Naive thymus-derived CD4-positive, alpha-beta T cell (primary cell): ENCODE measurements around the gene CPSF6. TPM values are rescaled to one million over a fixed set of nuclear protein-coding genes. Genes with fewer than 3 reads are reported as not detected.
"Not testable (repeated sequence)": the region's sequence is repeated elsewhere in the genome, so short reads cannot be mapped to it uniquely, and the experiment has no call there.

Experiments
- ATAC-seq: fragments of 150-1000 bp; cut with Tn5 transposase; 2 replicates; pipeline ENCODE4 v1.10.0; 2021; ENCODE audit warnings: mild to moderate bottlenecking, moderate library complexity
- CTCF ChIA-PET: fragments of 350-600 bp; sonication (Branson Sonifier 250); formaldehyde crosslinking; loops from one replicate; lab custom pipeline; 2021; ENCODE audit warnings: antibody characterized with exemption; lab: Charles Lee
- POLR2A ChIA-PET: fragments of 350-600 bp; sonication (Branson Sonifier 250); formaldehyde crosslinking; loops from one replicate; lab custom pipeline; 2021; ENCODE audit warnings: antibody characterized with exemption, inconsistent platforms; lab: Charles Lee
- DNase-seq, 9 donors: peaks; one replicate each; pipeline versions ENCODE4 v3.0.0 to v3.0.0-alpha.2; 2020 to 2022; ENCODE audit warnings: mixed read lengths in 1 of 9
- H3K27ac ChIP-seq: one replicate; pipeline ENCODE4 v1.7.0; 2013; ENCODE audit warnings: mild to moderate bottlenecking, low read depth, low read length, moderate library complexity
- H3K27me3 ChIP-seq, 2 donors: one replicate each; pipeline ENCODE4 v1.7.0; 2013; ENCODE audit warnings: low read length in 2 of 2, mild to moderate bottlenecking in 2 of 2, moderate library complexity in 2 of 2; ENCODE audit not compliant: control insufficient read depth in 2 of 2, insufficient read depth in 2 of 2
- H3K36me3 ChIP-seq, 3 experiments: 1 replicate in 2 of 3; 2 replicates in 1 of 3; pipeline ENCODE4 v1.7.0; 2013; ENCODE audit warnings: low read length in 3 of 3, mild to moderate bottlenecking in 3 of 3, moderate library complexity in 1 of 3; ENCODE audit not compliant: insufficient read depth in 3 of 3, control insufficient read depth in 2 of 3
- H3K4me1 ChIP-seq, 2 donors: one replicate each; pipeline ENCODE4 v1.7.0; 2013; ENCODE audit warnings: low read length in 2 of 2, mild to moderate bottlenecking in 2 of 2, moderate library complexity in 1 of 2; ENCODE audit not compliant: control insufficient read depth in 2 of 2, insufficient read depth in 2 of 2
- H3K4me3 ChIP-seq: 2 replicates; pipeline ENCODE4 v1.7.0; 2013; ENCODE audit warnings: mild to moderate bottlenecking, low read length
- H3K9me3 ChIP-seq, 3 experiments: 1 replicate in 2 of 3; 2 replicates in 1 of 3; pipeline ENCODE4 v1.7.0; 2013; ENCODE audit warnings: low read length in 3 of 3; ENCODE audit not compliant: control insufficient read depth in 2 of 3
- H3K27ac Mint-ChIP-seq, 9 donors: one replicate each; pipeline ENCODE4 v1.8.0; 2020 to 2022; ENCODE audit warnings: mixed read lengths in 9 of 9, mild to moderate bottlenecking in 8 of 9, moderate library complexity in 5 of 9, inconsistent platforms in 2 of 9
- H3K27me3 Mint-ChIP-seq, 5 donors: one replicate each; pipeline ENCODE4 v1.8.0; 2021 to 2022; ENCODE audit warnings: mixed read lengths in 5 of 5, mild to moderate bottlenecking in 1 of 5
- H3K36me3 Mint-ChIP-seq, 5 donors: one replicate each; pipeline ENCODE4 v1.8.0; 2020 to 2022; ENCODE audit warnings: mixed read lengths in 5 of 5, mild to moderate bottlenecking in 3 of 5, inconsistent platforms in 1 of 5
- H3K4me1 Mint-ChIP-seq, 7 donors: one replicate each; pipeline ENCODE4 v1.8.0; 2020 to 2022; ENCODE audit warnings: mixed read lengths in 7 of 7, mild to moderate bottlenecking in 3 of 7, inconsistent platforms in 1 of 7
- H3K4me3 Mint-ChIP-seq, 10 donors: one replicate each; pipeline ENCODE4 v1.8.0; 2020 to 2022; ENCODE audit warnings: mild to moderate bottlenecking in 10 of 10, mixed read lengths in 10 of 10, moderate library complexity in 6 of 10, inconsistent platforms in 2 of 10
- H3K9me3 Mint-ChIP-seq, 11 donors: one replicate each; pipeline ENCODE4 v1.8.0; 2020 to 2022; ENCODE audit warnings: mixed read lengths in 11 of 11, mild to moderate bottlenecking in 4 of 11, inconsistent platforms in 1 of 11, moderate library complexity in 1 of 11
- intact Hi-C, 2 donors: fragments of 100-400 bp; cut with micrococcal nuclease; formaldehyde crosslinking; loops; one replicate each; pipeline ENCODE4 v1.15.1; 2023
- polyA plus RNA-seq, 2 donors: library from polyadenylated mRNA; unstranded; fragments of 300-500 nt; fragmentation: Illumina TruSeq; gene quantifications; one replicate each; pipeline ENCODE4 v1.2.3, GENCODE V29; 2021
- total RNA-seq, 6 experiments: library from RNA in 5 of 6; stranded (reverse) in 5 of 6; gene quantifications; 1 replicate in 5 of 6; 2 replicates in 1 of 6; pipeline ENCODE4 v1.2.3 and lab custom pipeline; 2021 to 2026

Gene CPSF6
- total RNA-seq (100 to 1,000 TPM in 2 of 5 experiments, 10 to 100 TPM in 3; 86.8 to 127 (median 96.5) TPM), polyA plus RNA-seq (10 to 100 TPM; 33.2 to 48.4 TPM), total RNA-seq (lab: John Stamatoyannopoulos, UW) (139 reads per million, percentile 89 among the genes with 10 or more reads in this experiment)

- Histone ChIP-seq H3K4me1 (peaks cover 32 to 37% of the 10 kb centered on the region in 2 donors), H3K4me3 (peak within 1 kb of the TSS; percentile 86), H3K9me3 (no peaks in the 10 kb centered on the region), H3K27ac (peak within 1 kb of the TSS; percentile 90), H3K36me3 (peaks cover 0 to 3% (median 0%) of the 10 kb centered on the region in 3 experiments), H3K27me3 (no peaks in the 10 kb centered on the region)
- Mint-ChIP-seq H3K4me3 (peak within 1 kb of the TSS; percentile 94 to 100 (median 98)), H3K27ac (peak within 1 kb of the TSS; percentile 96 to 100 (median 99)), H3K36me3 (peaks cover 0 to 10% (median 3%) of the 10 kb centered on the region in 5 donors), H3K4me1 (peaks cover 32 to 58% (median 54%) of the 10 kb centered on the region in 7 donors), H3K9me3 (peaks cover 0 to 3% (median 0%) of the 10 kb centered on the region in 11 donors), H3K27me3 (no peaks in the 10 kb centered on the region)
- intact Hi-C loops: loop anchor here (1.0 to 10.0 kb wide), 19 partner anchors 15 to 1971 kb away; partner anchors contain the start of genes CCT2 (in 2 of the 2), CPM (in 2 of the 2), FRS2 (in 2 of the 2) and MDM2 (in 2 of the 2)
- POLR2A ChIA-PET: interaction anchor here (0.9 to 5.9 kb wide), 7 partner anchors 8 to 92 kb away, joined by 3 to 45 read pairs (median 4); no protein-coding TSS in a partner anchor
- CTCF ChIA-PET: interaction anchor here (0.8 kb wide), 1 partner anchor 83 kb away, joined by 3 read pairs; no protein-coding TSS in a partner anchor
- DNase-seq (peak; percentile 93 to 97 (median 95)), ATAC-seq (peak; percentile 96)
Measured at GRCh38 chr12:69239352-69239921, at the start of gene CPSF6. TSS of gene CPSF6 (plus strand) at chr12:69239569. CDS start at chr12:69239647, 78 bp downstream.

- no peak overlapping the region for H3K27ac Mint-ChIP-seq
- no peaks in the 10 kb centered on the region for H3K27me3 ChIP-seq
- H3K27ac ChIP-seq: no peak overlapping the region
- ChIA-PET CTCF (no interaction called here), POLR2A (no interaction called here)
- H3K4me1 Mint-ChIP-seq: no peaks in the 10 kb centered on the region
- peaks cover 0 to 4% (median 0%) of the 10 kb centered on the region in 5 donors for H3K27me3 Mint-ChIP-seq
- peaks cover 6 to 24% (median 21%) of the 10 kb centered on the region in 5 donors for H3K36me3 Mint-ChIP-seq
- DNase-seq: no peak
- no peaks in the 10 kb centered on the region for H3K36me3 ChIP-seq
- H3K4me3 Mint-ChIP-seq: no peak overlapping the region
- peaks cover 21 to 67% (median 42%) of the 10 kb centered on the region in 11 donors for H3K9me3 Mint-ChIP-seq
- no peaks in the 10 kb centered on the region for H3K4me1 ChIP-seq
- intact Hi-C loops: no loop called here
- ATAC-seq: no peak
- H3K4me3 ChIP-seq: no peak overlapping the region
- H3K9me3 ChIP-seq: peaks cover 0 to 24% (median 8%) of the 10 kb centered on the region in 3 experiments
Measured at GRCh38 chr12:69196302-69197288, 42.8 kb upstream of the CPSF6 start.

GRCh38 chr12:69199976-69200375 is 39.4 kb upstream of the CPSF6 start:
- H3K9me3 ChIP-seq: peaks cover 0 to 30% (median 8%) of the 10 kb centered on the region in 3 experiments
- H3K4me3 ChIP-seq, H3K36me3 ChIP-seq, H3K4me1 ChIP-seq, intact Hi-C loops, H3K4me3 Mint-ChIP-seq, H3K27ac ChIP-seq, H3K27ac Mint-ChIP-seq, H3K4me1 Mint-ChIP-seq, POLR2A ChIA-PET, ATAC-seq, DNase-seq, H3K27me3 ChIP-seq: not testable (repeated sequence)
- peaks cover 0 to 12% (median 6%) of the 10 kb centered on the region in 5 donors for H3K27me3 Mint-ChIP-seq
- H3K36me3 Mint-ChIP-seq: peaks cover 6 to 39% (median 25%) of the 10 kb centered on the region in 5 donors
- CTCF ChIA-PET: interaction anchor here (0.6 kb wide), 1 partner anchor 257 kb away, joined by 3 read pairs; no protein-coding TSS in a partner anchor
- H3K9me3 Mint-ChIP-seq: peaks cover 29 to 70% (median 43%) of the 10 kb centered on the region in 11 donors

- H3K27ac ChIP-seq: no peak overlapping the region
- intact Hi-C loops: no loop called here
- no peak overlapping the region for H3K4me3 ChIP-seq
- Mint-ChIP-seq H3K4me1 (no peaks in the 10 kb centered on the region), H3K27ac (no peak overlapping the region), H3K27me3 (peaks cover 0 to 12% (median 6%) of the 10 kb centered on the region in 5 donors), H3K4me3 (no peak overlapping the region), H3K9me3 (peaks cover 25 to 51% (median 38%) of the 10 kb centered on the region in 11 donors), H3K36me3 (peaks cover 0 to 38% (median 17%) of the 10 kb centered on the region in 5 donors)
- DNase-seq (no peak), ATAC-seq (no peak)
- H3K36me3 ChIP-seq: no peaks in the 10 kb centered on the region
- ChIA-PET POLR2A (no interaction called here), CTCF (no interaction called here)
- peaks cover 0 to 25% (median 4%) of the 10 kb centered on the region in 3 experiments for H3K9me3 ChIP-seq
- no peaks in the 10 kb centered on the region for H3K27me3 ChIP-seq
- no peaks in the 10 kb centered on the region for H3K4me1 ChIP-seq
Measured at GRCh38 chr12:69204191-69204590, 35.2 kb upstream of the CPSF6 start.

GRCh38 chr12:69210661-69211060 is 28.7 kb upstream of the CPSF6 start:
- peaks cover 0 to 2% (median 0%) of the 10 kb centered on the region in 5 donors for H3K27me3 Mint-ChIP-seq
- peaks cover 0 to 4% (median 0%) of the 10 kb centered on the region in 5 donors for H3K36me3 Mint-ChIP-seq
- DNase-seq: no peak
- H3K4me3 Mint-ChIP-seq: no peak overlapping the region
- H3K4me1 ChIP-seq: no peaks in the 10 kb centered on the region
- no peaks in the 10 kb centered on the region for H3K27me3 ChIP-seq
- H3K4me1 Mint-ChIP-seq: no peaks in the 10 kb centered on the region
- ChIA-PET CTCF (no interaction called here), POLR2A (no interaction called here)
- no peak overlapping the region for H3K27ac ChIP-seq
- no peak overlapping the region for H3K27ac Mint-ChIP-seq
- intact Hi-C loops: no loop called here
- ATAC-seq: no peak
- H3K9me3 ChIP-seq: no peaks in the 10 kb centered on the region
- no peaks in the 10 kb centered on the region for H3K36me3 ChIP-seq
- H3K4me3 ChIP-seq: no peak overlapping the region
- peaks cover 0 to 22% (median 6%) of the 10 kb centered on the region in 11 donors for H3K9me3 Mint-ChIP-seq

GRCh38 chr12:69211160-69211559 is 28.2 kb upstream of the CPSF6 start:
- Histone ChIP-seq H3K9me3 (no peaks in the 10 kb centered on the region), H3K4me1 (no peaks in the 10 kb centered on the region), H3K4me3 (no peak overlapping the region), H3K27ac (no peak overlapping the region), H3K27me3 (no peaks in the 10 kb centered on the region), H3K36me3 (no peaks in the 10 kb centered on the region)
- no peaks in the 10 kb centered on the region for H3K4me1 Mint-ChIP-seq
- intact Hi-C loops: no loop called here
- ChIA-PET CTCF (no interaction called here), POLR2A (no interaction called here)
- peaks cover 0 to 5% (median 4%) of the 10 kb centered on the region in 5 donors for H3K27me3 Mint-ChIP-seq
- peaks cover 0 to 4% (median 0%) of the 10 kb centered on the region in 5 donors for H3K36me3 Mint-ChIP-seq
- no peak overlapping the region for H3K4me3 Mint-ChIP-seq
- no peak for DNase-seq
- peaks cover 0 to 17% (median 6%) of the 10 kb centered on the region in 11 donors for H3K9me3 Mint-ChIP-seq
- no peak overlapping the region for H3K27ac Mint-ChIP-seq
- ATAC-seq: no peak
